Urothelium cell line (cell line): ENCODE results near the gene LSAMP.

Source experiments
- DNase-seq: peaks from one replicate; pipeline ENCODE4 v3.0.0; 2011; ENCODE audit warnings: low spot score, mixed read lengths
- FAIRE-seq: peaks from 2 replicates; lab custom pipeline; 2011; peaks lifted over from hg19 to GRCh38; lab: Jason Lieb, UNC

LSAMP gene

GRCh38 chr3:115989684-115990421 lies 455.4 kb downstream of the LSAMP start:
- FAIRE-seq (no peak), DNase-seq (no peak)

- DNase-seq, result peak; percentile 81
- FAIRE-seq, result no peak
These were observed 458.6 kb downstream of the LSAMP start for GRCh38 chr3:115986555-115987207.

GRCh38 chr3:115982629-115983028 lies 462.7 kb downstream of the LSAMP start:
- no peak for FAIRE-seq
- DNase-seq, result no peak

GRCh38 chr3:115982108-115982507 lies 463.2 kb downstream of the LSAMP start:
- FAIRE-seq (no peak), DNase-seq (no peak)

- FAIRE-seq (no peak), DNase-seq (no peak)
These were observed 464.6 kb downstream of the LSAMP start for GRCh38 chr3:115980709-115981108.

GRCh38 chr3:115977866-115978265 lies 467.4 kb downstream of the LSAMP start:
- DNase-seq (no peak), FAIRE-seq (no peak)

GRCh38 chr3:115975796-115976195 lies 469.5 kb downstream of the LSAMP start:
- no peak for FAIRE-seq
- no peak for DNase-seq

- FAIRE-seq, result no peak
These were observed 469.9 kb downstream of the LSAMP start for GRCh38 chr3:115975353-115975752.

GRCh38 chr3:115974940-115975339 lies 470.3 kb downstream of the LSAMP start:
- FAIRE-seq (no peak), DNase-seq (no peak)

More at GRCh38 chr3:115975353-115975752, 469.9 kb downstream of the LSAMP start:
- peak; percentile 75 for DNase-seq

- peak; percentile 17 for FAIRE-seq
- DNase-seq, result no peak
These were observed 476.4 kb downstream of the LSAMP start for GRCh38 chr3:115968871-115969270.

- FAIRE-seq (no peak), DNase-seq (no peak)
These were observed 483.9 kb downstream of the LSAMP start for GRCh38 chr3:115961380-115961779.

GRCh38 chr3:115960799-115961198 lies 484.5 kb downstream of the LSAMP start:
- no peak for DNase-seq
- no peak for FAIRE-seq

- no peak for DNase-seq
- FAIRE-seq, result no peak
These were observed 486.8 kb downstream of the LSAMP start for GRCh38 chr3:115958526-115958925.

- no peak for FAIRE-seq
These were observed 498.0 kb downstream of the LSAMP start for GRCh38 chr3:115947325-115947724.

GRCh38 chr3:115943579-115943978 lies 501.7 kb downstream of the LSAMP start:
- FAIRE-seq (no peak), DNase-seq (no peak)

More at GRCh38 chr3:115947325-115947724, 498.0 kb downstream of the LSAMP start:
- DNase-seq, result no peak

- DNase-seq, result no peak
- FAIRE-seq, result no peak
These were observed 508.2 kb downstream of the LSAMP start for GRCh38 chr3:115937054-115937453.

GRCh38 chr3:115932807-115933206 lies 512.5 kb downstream of the LSAMP start:
- no peak for FAIRE-seq
- no peak for DNase-seq

GRCh38 chr3:115931581-115931980 lies 513.7 kb downstream of the LSAMP start:
- no peak for FAIRE-seq
- DNase-seq, result no peak

- no peak for DNase-seq
- no peak for FAIRE-seq
These were observed 514.4 kb downstream of the LSAMP start for GRCh38 chr3:115930922-115931321.

GRCh38 chr3:115930168-115930567 lies 515.1 kb downstream of the LSAMP start:
- no peak for DNase-seq
- FAIRE-seq, result no peak

- FAIRE-seq, result no peak
These were observed 516.9 kb downstream of the LSAMP start for GRCh38 chr3:115928376-115928775.

GRCh38 chr3:115927197-115927596 lies 518.1 kb downstream of the LSAMP start:
- no peak for DNase-seq

More at GRCh38 chr3:115928376-115928775, 516.9 kb downstream of the LSAMP start:
- no peak for DNase-seq

More at GRCh38 chr3:115927197-115927596, 518.1 kb downstream of the LSAMP start:
- FAIRE-seq, result no peak
